HepG2 (cell line): ENCODE data around the gene FAF1. TPM values are rescaled to one million over a fixed set of nuclear protein-coding genes. Genes with fewer than 3 reads are reported as not detected.
A peak's percentile ranks its signal among the peaks of the same experiment; 100 is the strongest.

Source experiments
- ATAC-seq: fragments of 200-7000 bp; cut with Tn5 transposase; 3 replicates; pipeline ENCODE4 v1.9.1; 2020; ENCODE audit warnings: mild to moderate bottlenecking, moderate library complexity
- BruUV-seq: library from RNA; stranded (reverse); fragments of 400-500 nt; replicated peaks from 2 replicates; lab custom pipeline; 2021; lab: Mats Ljungman, UMichigan
- CTCF ChIA-PET: fragments of 300-600 bp; formaldehyde crosslinking; extraction: SDS; loops from one replicate; lab custom pipeline; 2021; ENCODE audit warnings: low total read pairs, inconsistent platforms, low intra/inter-chr PET ratio; lab: Yijun Ruan, JAX
- POLR2A ChIA-PET: fragments of 350-600 bp; sonication (Branson Sonifier 250); formaldehyde crosslinking; loops from one replicate; lab custom pipeline; 2020; ENCODE audit warnings: antibody characterized with exemption, inconsistent platforms; lab: Yijun Ruan, JAX
- DNase-seq: peaks from one replicate; pipeline ENCODE4 v3.0.0-alpha.2; 2015; ENCODE audit warnings: low spot score
- FAIRE-seq: peaks from 3 replicates; lab custom pipeline; 2011; peaks lifted over from hg19 to GRCh38; lab: Jason Lieb, UNC
- H2AFZ ChIP-seq: one replicate; pipeline ENCODE4 v1.6.1; 2011; ENCODE audit warnings: low read length, inconsistent platforms
- H3K27ac ChIP-seq: fragments of 300-600 bp; 3 replicates; pipeline ENCODE4 v1.8.0; 2011; ENCODE audit warnings: mixed run types, mild to moderate bottlenecking, mixed read lengths, low read length, inconsistent platforms; ENCODE audit not compliant: insufficient read depth; ENCODE audit errors: extremely low read length
- H3K27me3 ChIP-seq, 2 experiments: fragments of 200-600 bp in 1 of 2; 2 replicates in 1 of 2; 3 replicates in 1 of 2; pipeline versions ENCODE4 v1.6.0 to v1.8.0; 2011; ENCODE audit warnings: low read length in 2 of 2, mild to moderate bottlenecking in 2 of 2, moderate library complexity in 2 of 2, inconsistent platforms in 1 of 2; ENCODE audit not compliant: insufficient read depth in 2 of 2, control insufficient read depth in 1 of 2
- H3K36me3 ChIP-seq, 2 experiments: fragments of 200-600 bp in 1 of 2; replicated peaks in 1 of 2; 2 replicates in 1 of 2; 3 replicates in 1 of 2; pipeline versions ENCODE4 v1.5.1 to v1.8.0; 2011; ENCODE audit warnings: low read length in 2 of 2, inconsistent platforms in 1 of 2; ENCODE audit not compliant: insufficient read depth in 2 of 2, control insufficient read depth in 1 of 2
- H3K4me1 ChIP-seq: 2 replicates; pipeline ENCODE4 v1.5.1; 2012; ENCODE audit warnings: low read length, inconsistent platforms; ENCODE audit not compliant: insufficient read depth
- H3K4me2 ChIP-seq: 2 replicates; pipeline ENCODE4 v1.6.0; 2011; ENCODE audit warnings: low read depth, low read length, inconsistent platforms
- H3K4me3 ChIP-seq, 3 experiments: fragments of 200-600 bp in 1 of 3; sonication (generic), shearing (Covaris generic) in 1 of 3; replicated peaks in 1 of 3; 2 replicates each; pipeline ENCODE4 v1.5.1; 2011 to 2016; ENCODE audit warnings: low read length in 3 of 3, inconsistent platforms in 2 of 3, low read depth in 2 of 3, mild to moderate bottlenecking in 2 of 3, control low read depth in 1 of 3, mixed read lengths in 1 of 3; ENCODE audit not compliant: insufficient read depth in 1 of 3
- H3K79me2 ChIP-seq: one replicate; pipeline ENCODE4 v1.6.1; 2011; ENCODE audit warnings: low read length, inconsistent platforms; ENCODE audit not compliant: insufficient read depth
- H3K9ac ChIP-seq: 2 replicates; pipeline ENCODE4 v1.6.0; 2011; ENCODE audit warnings: mild to moderate bottlenecking, low read depth, low read length, inconsistent platforms; ENCODE audit not compliant: insufficient read depth
- H3K9me3 ChIP-seq: 2 replicates; pipeline ENCODE4 v1.5.1; 2012; ENCODE audit warnings: mild to moderate bottlenecking, low read length
- H4K20me1 ChIP-seq: 2 replicates; pipeline ENCODE4 v1.6.0; 2011; ENCODE audit warnings: inconsistent platforms, mild to moderate bottlenecking, low read length, moderate library complexity; ENCODE audit not compliant: insufficient read depth
- AKAP8 ChIP-seq: sonication (generic); formaldehyde crosslinking; IDR thresholded peaks from 2 replicates; pipeline ENCODE4 v1.5.1; 2020; ENCODE audit warnings: mild to moderate bottlenecking, missing genetic modification reagents
- FOXM1 ChIP-seq: sonication (generic); formaldehyde crosslinking; IDR thresholded peaks from 2 replicates; pipeline ENCODE4 v1.5.0; 2020; ENCODE audit warnings: missing genetic modification reagents
- GFI1 ChIP-seq: sonication (generic); formaldehyde crosslinking; IDR thresholded peaks from 2 replicates; pipeline ENCODE4 v1.5.0; 2020; ENCODE audit warnings: missing genetic modification reagents, mild to moderate bottlenecking, borderline replicate concordance
- SETDB1 ChIP-seq: sonication (generic); formaldehyde crosslinking; IDR thresholded peaks from 2 replicates; pipeline ENCODE4 v1.5.1; 2020; ENCODE audit warnings: missing genetic modification reagents, mild to moderate bottlenecking, borderline replicate concordance
- TEAD3 ChIP-seq: optimal IDR thresholded peaks from 2 replicates; pipeline ENCODE3; 2016; ENCODE audit warnings: borderline replicate concordance
- ZBTB7B ChIP-seq: sonication (generic); formaldehyde crosslinking; IDR thresholded peaks from 2 replicates; pipeline ENCODE4 v1.4.0; 2020; ENCODE audit warnings: missing genetic modification reagents
- ZNF343 ChIP-seq: sonication (generic); formaldehyde crosslinking; IDR thresholded peaks from 2 replicates; pipeline ENCODE4 v1.4.0; 2020; ENCODE audit warnings: mild to moderate bottlenecking, missing genetic modification reagents
- ZNF83 ChIP-seq: sonication (generic); formaldehyde crosslinking; IDR thresholded peaks from 2 replicates; pipeline ENCODE4 v1.4.0; 2020; ENCODE audit warnings: missing genetic modification reagents, mild to moderate bottlenecking, borderline replicate concordance
- whole genome bisulfite sequencing: methylation state at CpG from one replicate; pipeline ENCODE4 v1.1.6; 2017; ENCODE audit warnings: low lambda C conversion rate; 5-methylcytosine and 5-hydroxymethylcytosine counted together
- in situ Hi-C: cut with HindIII; loops from 2 replicates; pipeline ENCODE4 v1.10.0; 2017; ENCODE audit warnings: low pct_unique_long_range_greater_than_20kb; ENCODE audit not compliant: extremely low pct_ligation_motif_present
- intact Hi-C: fragments of 100-400 bp; cut with micrococcal nuclease; formaldehyde crosslinking; loops from one replicate; pipeline ENCODE4 v1.10.0; 2022; ENCODE audit not compliant: unreplicated experiment
- polyA plus RNA-seq, 8 experiments: library from polyadenylated mRNA; depleted of rRNA in 3 of 8; stranded (reverse) in 7 of 8; unstranded in 1 of 8; fragments of >200 nt; fragmentation: Illumina TruSeq in 4 of 8; extraction: Trizol in 4 of 8; gene quantifications; 2 replicates each; pipeline versions ENCODE4 v1.2.1 to v1.2.3, GENCODE V29; 2011 to 2016; ENCODE audit warnings: low read depth in 4 of 8, missing spikeins in 1 of 8, mixed read lengths in 1 of 8; ENCODE audit not compliant: insufficient read depth in 1 of 8
- total RNA-seq, 5 experiments: library from RNA; depleted of rRNA; stranded (reverse); fragments of >200 nt; fragmentation: Illumina TruSeq; extraction: Trizol; gene quantifications; 2 replicates each; pipeline ENCODE4 v1.2.3, GENCODE V29; 2016; ENCODE audit warnings: low read depth in 1 of 5
- TF ChIP-seq, protein P1 (sequence below): sonication (generic); formaldehyde crosslinking; IDR thresholded peaks from 2 replicates; pipeline ENCODE4 v1.4.0; 2020; ENCODE audit warnings: mild to moderate bottlenecking, missing genetic modification reagents
- TF ChIP-seq, protein P2 (sequence below): sonication (generic); formaldehyde crosslinking; IDR thresholded peaks from 2 replicates; pipeline ENCODE4 v1.4.0; 2020; ENCODE audit warnings: missing genetic modification reagents
- TF ChIP-seq, protein P3 (sequence below): sonication (generic); formaldehyde crosslinking; IDR thresholded peaks from 2 replicates; pipeline ENCODE4 v1.8.1; 2022; ENCODE audit warnings: low read depth, mild to moderate bottlenecking, missing genetic modification reagents

The FAF1 gene
- total and polyA plus RNA-seq, 2 of the 13 experiments (the other 11 are each of a cell fraction or from before 2014, with no cell fraction given): 19.4 to 63.3 TPM

DNA sequence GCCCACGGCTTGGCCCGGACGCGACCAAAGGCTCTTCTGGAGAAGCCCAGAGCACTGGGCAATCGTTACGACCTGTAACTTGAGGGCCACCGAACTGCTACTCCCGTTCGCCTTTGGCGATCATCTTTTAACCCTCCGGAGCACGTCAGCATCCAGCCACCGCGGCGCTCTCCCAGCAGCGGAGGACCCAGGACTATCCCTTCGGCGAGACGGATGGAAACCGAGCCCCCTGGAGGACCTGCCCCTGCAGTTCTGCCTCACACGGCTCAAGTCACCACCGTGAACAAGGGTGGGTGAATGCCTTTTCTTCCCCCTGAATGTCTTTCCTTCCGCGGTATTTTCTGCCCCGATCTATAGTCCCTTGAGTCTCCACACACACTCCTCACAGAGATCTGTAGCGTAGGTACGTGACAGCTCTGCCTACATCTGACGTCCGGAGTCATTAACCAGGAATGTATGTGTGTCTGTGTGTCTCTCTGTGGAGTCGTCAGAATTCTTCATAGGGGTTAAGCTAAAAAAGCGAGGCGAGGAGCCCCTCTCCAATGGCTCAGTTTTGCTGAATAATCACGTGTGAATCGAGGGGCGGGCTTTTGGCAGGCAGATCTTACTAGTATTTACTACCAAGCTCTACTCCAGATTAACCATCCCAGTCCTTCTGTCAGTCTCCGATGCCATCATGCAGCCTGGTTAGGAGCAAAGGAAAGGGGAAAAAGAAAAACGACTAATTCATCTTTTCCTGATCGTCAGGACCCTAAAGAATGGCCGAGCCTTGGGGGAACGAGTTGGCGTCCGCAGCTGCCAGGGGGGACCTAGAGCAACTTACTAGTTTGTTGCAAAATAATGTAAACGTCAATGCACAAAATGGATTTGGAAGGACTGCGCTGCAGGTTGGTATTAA is 9.8 kb upstream of the FAF1 start, which contains the start of gene CDKN2C:
TSS of gene CDKN2C (plus strand) at position 635 of the 898 bp plus-strand sequence. CDS start at position 759, 124 bp downstream.
- Histone ChIP-seq H3K4me1 (peaks cover 17% of the 10 kb centered on the region; the same call in 1 of the 2 replicates), H2AFZ (peak within 1 kb of the TSS; percentile 32), H3K9ac (peak within 1 kb of the TSS; percentile 93), H3K27ac (peak within 1 kb of the TSS; percentile 98), H3K9me3 (no peaks in the 10 kb centered on the region), H3K79me2 (peaks cover 33% of the 10 kb centered on the region), H4K20me1 (no peaks in the 10 kb centered on the region), H3K36me3 (peaks cover 0 to 4% of the 10 kb centered on the region in 2 experiments; a peak in 2 of 5 replicates), H3K4me3 (peak within 1 kb of the TSS; percentile 91 to 99 (median 98)), H3K4me2 (peak within 1 kb of the TSS; percentile 68), H3K27me3 (no peaks in the 10 kb centered on the region; a peak in 1 of 5 replicates)
- intact Hi-C loops: loop anchor here (2.0 kb wide), 2 partner anchors 41 to 89 kb away; no protein-coding TSS in a partner anchor
- ATAC-seq: peak; percentile 68
- no peak for FAIRE-seq
- CTCF ChIA-PET: no interaction called here
- under 1% methylated on average over 43 of the region's 44 CpGs for WGBS
- in situ Hi-C loops: loop anchor here (10.0 kb wide), 1 partner anchor 65 kb away; no protein-coding TSS in a partner anchor
- POLR2A ChIA-PET: interaction anchor here (1.4 to 3.5 kb wide), 3 partner anchors 8 to 11 kb away, joined by 3 to 37 read pairs (median 23); partner anchors contain the start of gene FAF1
- peak; percentile 72 for DNase-seq
- TSS peak; percentile 54 for BruUV-seq
- TF ChIP-seq AKAP8 (no peak), ZBTB7B (CRISPR knock-in tag) (peak; percentile 17; the same call in 1 of the 2 replicates), FOXM1 (CRISPR knock-in tag) (no peak), ZNF343 (CRISPR knock-in tag) (0 out of 2 replicates have a peak, but pooled peaks have one; percentile 2), SETDB1 (CRISPR knock-in tag) (0 out of 2 replicates have a peak, but pooled peaks have one; percentile 16), GFI1 (no peak), ZNF83 (CRISPR knock-in tag) (no peak), TEAD3 (CRISPR knock-in tag) (peak; percentile 16)
- TF ChIP-seq, protein P1, sequence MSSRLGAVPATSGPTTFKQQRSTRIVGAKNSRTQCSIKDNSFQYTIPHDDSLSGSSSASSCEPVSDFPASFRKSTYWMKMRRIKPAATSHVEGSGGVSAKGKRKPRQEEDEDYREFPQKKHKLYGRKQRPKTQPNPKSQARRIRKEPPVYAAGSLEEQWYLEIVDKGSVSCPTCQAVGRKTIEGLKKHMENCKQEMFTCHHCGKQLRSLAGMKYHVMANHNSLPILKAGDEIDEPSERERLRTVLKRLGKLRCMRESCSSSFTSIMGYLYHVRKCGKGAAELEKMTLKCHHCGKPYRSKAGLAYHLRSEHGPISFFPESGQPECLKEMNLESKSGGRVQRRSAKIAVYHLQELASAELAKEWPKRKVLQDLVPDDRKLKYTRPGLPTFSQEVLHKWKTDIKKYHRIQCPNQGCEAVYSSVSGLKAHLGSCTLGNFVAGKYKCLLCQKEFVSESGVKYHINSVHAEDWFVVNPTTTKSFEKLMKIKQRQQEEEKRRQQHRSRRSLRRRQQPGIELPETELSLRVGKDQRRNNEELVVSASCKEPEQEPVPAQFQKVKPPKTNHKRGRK (CRISPR knock-in tag): no peak
- TF ChIP-seq, protein P2, sequence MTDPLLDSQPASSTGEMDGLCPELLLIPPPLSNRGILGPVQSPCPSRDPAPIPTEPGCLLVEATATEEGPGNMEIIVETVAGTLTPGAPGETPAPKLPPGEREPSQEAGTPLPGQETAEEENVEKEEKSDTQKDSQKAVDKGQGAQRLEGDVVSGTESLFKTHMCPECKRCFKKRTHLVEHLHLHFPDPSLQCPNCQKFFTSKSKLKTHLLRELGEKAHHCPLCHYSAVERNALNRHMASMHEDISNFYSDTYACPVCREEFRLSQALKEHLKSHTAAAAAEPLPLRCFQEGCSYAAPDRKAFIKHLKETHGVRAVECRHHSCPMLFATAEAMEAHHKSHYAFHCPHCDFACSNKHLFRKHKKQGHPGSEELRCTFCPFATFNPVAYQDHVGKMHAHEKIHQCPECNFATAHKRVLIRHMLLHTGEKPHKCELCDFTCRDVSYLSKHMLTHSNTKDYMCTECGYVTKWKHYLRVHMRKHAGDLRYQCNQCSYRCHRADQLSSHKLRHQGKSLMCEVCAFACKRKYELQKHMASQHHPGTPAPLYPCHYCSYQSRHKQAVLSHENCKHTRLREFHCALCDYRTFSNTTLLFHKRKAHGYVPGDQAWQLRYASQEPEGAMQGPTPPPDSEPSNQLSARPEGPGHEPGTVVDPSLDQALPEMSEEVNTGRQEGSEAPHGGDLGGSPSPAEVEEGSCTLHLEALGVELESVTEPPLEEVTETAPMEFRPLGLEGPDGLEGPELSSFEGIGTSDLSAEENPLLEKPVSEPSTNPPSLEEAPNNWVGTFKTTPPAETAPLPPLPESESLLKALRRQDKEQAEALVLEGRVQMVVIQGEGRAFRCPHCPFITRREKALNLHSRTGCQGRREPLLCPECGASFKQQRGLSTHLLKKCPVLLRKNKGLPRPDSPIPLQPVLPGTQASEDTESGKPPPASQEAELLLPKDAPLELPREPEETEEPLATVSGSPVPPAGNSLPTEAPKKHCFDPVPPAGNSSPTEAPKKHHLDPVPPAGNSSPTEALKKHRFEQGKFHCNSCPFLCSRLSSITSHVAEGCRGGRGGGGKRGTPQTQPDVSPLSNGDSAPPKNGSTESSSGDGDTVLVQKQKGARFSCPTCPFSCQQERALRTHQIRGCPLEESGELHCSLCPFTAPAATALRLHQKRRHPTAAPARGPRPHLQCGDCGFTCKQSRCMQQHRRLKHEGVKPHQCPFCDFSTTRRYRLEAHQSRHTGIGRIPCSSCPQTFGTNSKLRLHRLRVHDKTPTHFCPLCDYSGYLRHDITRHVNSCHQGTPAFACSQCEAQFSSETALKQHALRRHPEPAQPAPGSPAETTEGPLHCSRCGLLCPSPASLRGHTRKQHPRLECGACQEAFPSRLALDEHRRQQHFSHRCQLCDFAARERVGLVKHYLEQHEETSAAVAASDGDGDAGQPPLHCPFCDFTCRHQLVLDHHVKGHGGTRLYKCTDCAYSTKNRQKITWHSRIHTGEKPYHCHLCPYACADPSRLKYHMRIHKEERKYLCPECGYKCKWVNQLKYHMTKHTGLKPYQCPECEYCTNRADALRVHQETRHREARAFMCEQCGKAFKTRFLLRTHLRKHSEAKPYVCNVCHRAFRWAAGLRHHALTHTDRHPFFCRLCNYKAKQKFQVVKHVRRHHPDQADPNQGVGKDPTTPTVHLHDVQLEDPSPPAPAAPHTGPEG: no peak
- TF ChIP-seq, protein P3, sequence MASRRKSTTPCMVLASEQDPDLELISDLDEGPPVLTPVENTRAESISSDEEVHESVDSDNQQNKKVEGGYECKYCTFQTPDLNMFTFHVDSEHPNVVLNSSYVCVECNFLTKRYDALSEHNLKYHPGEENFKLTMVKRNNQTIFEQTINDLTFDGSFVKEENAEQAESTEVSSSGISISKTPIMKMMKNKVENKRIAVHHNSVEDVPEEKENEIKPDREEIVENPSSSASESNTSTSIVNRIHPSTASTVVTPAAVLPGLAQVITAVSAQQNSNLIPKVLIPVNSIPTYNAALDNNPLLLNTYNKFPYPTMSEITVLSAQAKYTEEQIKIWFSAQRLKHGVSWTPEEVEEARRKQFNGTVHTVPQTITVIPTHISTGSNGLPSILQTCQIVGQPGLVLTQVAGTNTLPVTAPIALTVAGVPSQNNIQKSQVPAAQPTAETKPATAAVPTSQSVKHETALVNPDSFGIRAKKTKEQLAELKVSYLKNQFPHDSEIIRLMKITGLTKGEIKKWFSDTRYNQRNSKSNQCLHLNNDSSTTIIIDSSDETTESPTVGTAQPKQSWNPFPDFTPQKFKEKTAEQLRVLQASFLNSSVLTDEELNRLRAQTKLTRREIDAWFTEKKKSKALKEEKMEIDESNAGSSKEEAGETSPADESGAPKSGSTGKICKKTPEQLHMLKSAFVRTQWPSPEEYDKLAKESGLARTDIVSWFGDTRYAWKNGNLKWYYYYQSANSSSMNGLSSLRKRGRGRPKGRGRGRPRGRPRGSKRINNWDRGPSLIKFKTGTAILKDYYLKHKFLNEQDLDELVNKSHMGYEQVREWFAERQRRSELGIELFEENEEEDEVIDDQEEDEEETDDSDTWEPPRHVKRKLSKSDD: no peak
